ENCODE measurements around the gene SH3RF2. TPM values are rescaled to one million over a fixed set of nuclear protein-coding genes. Genes with fewer than 3 reads are reported as not detected.

SH3RF2 gene
- total and polyA plus RNA-seq, 4 donors: 1.0 to 10.5 (median 4.9) TPM

DNA sequence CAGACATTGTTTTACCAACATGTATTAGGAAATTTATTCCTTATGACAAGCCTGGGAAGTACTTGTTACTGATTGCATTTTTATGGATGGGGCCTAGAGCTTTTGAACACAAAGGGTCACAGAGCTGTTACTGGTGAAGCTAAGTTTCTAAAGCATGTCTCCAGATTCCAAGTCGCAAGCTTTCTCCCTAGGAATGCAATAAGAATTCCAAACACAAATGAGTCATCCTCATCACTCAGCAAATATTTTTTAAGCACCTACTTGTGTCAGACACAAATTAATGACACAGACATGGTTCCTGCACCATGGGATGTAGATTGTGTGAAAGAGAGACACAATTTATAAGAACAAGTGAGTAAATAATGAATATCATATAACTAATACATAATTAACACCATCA lies 11.0 kb upstream of the SH3RF2 start (continued):
- no peak for TF ChIP-seq CTCF (IDR thresholded peaks at IDR 0.05; ENCODE audit: low read depth, low read length, missing input control)

DNA sequence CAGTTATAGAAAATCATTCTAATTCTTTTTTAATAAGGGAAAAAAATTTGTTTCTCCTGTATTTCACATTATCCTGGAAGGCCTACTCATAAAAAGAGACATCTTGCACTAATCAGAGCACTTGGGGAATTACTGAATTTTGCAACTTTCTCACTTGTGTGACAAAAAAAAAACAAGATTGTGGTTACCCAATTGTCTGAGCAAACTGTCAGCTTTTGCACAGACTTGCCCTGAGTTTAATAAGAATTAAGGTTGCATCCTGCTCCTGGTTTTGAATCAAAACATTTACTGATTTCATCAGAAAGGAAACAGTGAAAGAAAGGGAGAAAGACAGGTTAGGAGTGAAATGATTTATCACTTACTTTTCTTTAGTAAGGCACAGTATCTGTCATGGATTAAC lies 10.6 kb upstream of the SH3RF2 start:
- no peaks in the 10 kb centered on the region for H3K9me3 ChIP-seq (ENCODE audit: control insufficient read depth in 4 of 4, low read length in 3 of 4)
- no peak overlapping the region for H3K4me3 ChIP-seq (ENCODE audit: low read depth in 1 of 3, low read length in 3 of 3)
- no peak for TF ChIP-seq HNF4A (conservative IDR thresholded peaks at IDR 0.05)
- no peak for TF ChIP-seq EGR1 (IDR thresholded peaks at IDR 0.05; ENCODE audit: low read depth in 2 of 2)
- no peaks in the 10 kb centered on the region for H3K4me1 ChIP-seq (ENCODE audit: control insufficient read depth in 4 of 4, insufficient read depth in 4 of 4, low read length in 3 of 4)
- H3K27me3 ChIP-seq (ENCODE audit: control insufficient read depth in 4 of 4, insufficient read depth in 4 of 4, low read length in 3 of 4): no peaks in the 10 kb centered on the region
- no peaks in the 10 kb centered on the region for H3K36me3 ChIP-seq (ENCODE audit: control insufficient read depth in 4 of 4, insufficient read depth in 3 of 4, low read depth in 1 of 4, low read length in 3 of 4)
- no peak overlapping the region for H3K27ac ChIP-seq (ENCODE audit: low read depth in 1 of 2, low read length in 2 of 2)
- H3K9ac ChIP-seq (ENCODE audit: low read depth in 1 of 2, low read length in 2 of 2): no peak overlapping the region
- DNase-seq (ENCODE audit: low spot score): no peak

GRCh38 chr5:145931718-145932117 lies 4.7 kb upstream of the SH3RF2 start:
- DNase-seq (ENCODE audit: low spot score): no peak
- Histone ChIP-seq H3K36me3 (ENCODE audit: control insufficient read depth in 4 of 4, insufficient read depth in 3 of 4, low read depth in 1 of 4, low read length in 3 of 4) (no peaks in the 10 kb centered on the region), H3K9me3 (ENCODE audit: control insufficient read depth in 4 of 4, low read length in 3 of 4) (no peaks in the 10 kb centered on the region), H3K9ac (ENCODE audit: low read depth in 1 of 2, low read length in 2 of 2) (no peak overlapping the region), H3K27ac (ENCODE audit: low read depth in 1 of 2, low read length in 2 of 2) (no peak overlapping the region), H3K4me3 (ENCODE audit: low read depth in 1 of 3, low read length in 3 of 3) (no peak overlapping the region), H3K27me3 (ENCODE audit: control insufficient read depth in 4 of 4, insufficient read depth in 4 of 4, low read length in 3 of 4) (no peaks in the 10 kb centered on the region), H3K4me1 (ENCODE audit: control insufficient read depth in 4 of 4, insufficient read depth in 4 of 4, low read length in 3 of 4) (peaks cover 0 to 9% (median 3%) of the 10 kb centered on the region in 4 donors)
- WGBS: 77% methylated on average over 2 of the region's 2 CpGs
- TF ChIP-seq HNF4G (IDR thresholded peaks at IDR 0.05): no peak
- TF ChIP-seq SP1 (IDR thresholded peaks at IDR 0.05): no peak
- TF ChIP-seq RXRA (IDR thresholded peaks at IDR 0.05): no peak
- TF ChIP-seq, protein P1, sequence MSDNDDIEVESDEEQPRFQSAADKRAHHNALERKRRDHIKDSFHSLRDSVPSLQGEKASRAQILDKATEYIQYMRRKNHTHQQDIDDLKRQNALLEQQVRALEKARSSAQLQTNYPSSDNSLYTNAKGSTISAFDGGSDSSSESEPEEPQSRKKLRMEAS (IDR thresholded peaks at IDR 0.05): no peak
- no peak for TF ChIP-seq CTCF (IDR thresholded peaks at IDR 0.05; ENCODE audit: low read depth, low read length, missing input control)
- TF ChIP-seq RAD21 (IDR thresholded peaks at IDR 0.05): no peak
- TF ChIP-seq, protein P2, sequence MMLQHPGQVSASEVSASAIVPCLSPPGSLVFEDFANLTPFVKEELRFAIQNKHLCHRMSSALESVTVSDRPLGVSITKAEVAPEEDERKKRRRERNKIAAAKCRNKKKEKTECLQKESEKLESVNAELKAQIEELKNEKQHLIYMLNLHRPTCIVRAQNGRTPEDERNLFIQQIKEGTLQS (IDR thresholded peaks at IDR 0.05): no peak
- TF ChIP-seq HNF4A (conservative IDR thresholded peaks at IDR 0.05): no peak

DNA sequence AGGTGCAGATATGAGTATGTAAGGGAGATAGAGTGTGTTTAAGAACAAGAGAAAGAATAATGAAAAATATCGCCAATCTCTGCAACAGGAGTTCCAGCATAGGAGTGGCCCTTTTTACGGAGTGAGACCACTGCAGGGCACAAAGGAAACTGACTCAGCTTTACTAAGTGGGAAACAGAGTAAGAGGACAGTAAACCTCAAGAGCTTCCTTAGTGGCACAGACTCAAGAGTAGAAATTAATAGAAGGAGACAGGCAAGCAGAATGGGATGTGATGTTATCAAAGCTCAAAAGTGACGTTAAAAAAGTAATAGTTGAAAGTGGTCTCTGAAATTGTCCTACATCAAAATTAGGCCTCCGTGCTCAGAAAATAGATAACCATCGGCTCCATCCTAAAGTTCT lies 2.1 kb upstream of the SH3RF2 start:
- TF ChIP-seq CTCF (IDR thresholded peaks at IDR 0.05; ENCODE audit: low read depth, low read length, missing input control) (no peak), REST (IDR thresholded peaks at IDR 0.05) (no peak), RAD21 (IDR thresholded peaks at IDR 0.05) (no peak), FOXA1 (IDR thresholded peaks at IDR 0.05) (no peak)
- H3K9ac ChIP-seq (ENCODE audit: low read depth in 1 of 2, low read length in 2 of 2): no peak overlapping the region
- H3K27me3 ChIP-seq (ENCODE audit: control insufficient read depth in 4 of 4, insufficient read depth in 4 of 4, low read length in 3 of 4): no peaks in the 10 kb centered on the region
- H3K4me1 ChIP-seq (ENCODE audit: control insufficient read depth in 4 of 4, insufficient read depth in 4 of 4, low read length in 3 of 4): peaks cover 0 to 33% (median 25%) of the 10 kb centered on the region in 4 donors
- no peak overlapping the region for H3K27ac ChIP-seq (ENCODE audit: low read depth in 1 of 2, low read length in 2 of 2)
- no peaks in the 10 kb centered on the region for H3K36me3 ChIP-seq (ENCODE audit: control insufficient read depth in 4 of 4, insufficient read depth in 3 of 4, low read depth in 1 of 4, low read length in 3 of 4)
- no peaks in the 10 kb centered on the region for H3K9me3 ChIP-seq (ENCODE audit: control insufficient read depth in 4 of 4, low read length in 3 of 4)
- H3K4me3 ChIP-seq (ENCODE audit: low read depth in 1 of 3, low read length in 3 of 3): no peak overlapping the region
- no peak for DNase-seq (ENCODE audit: low spot score)
- whole genome bisulfite sequencing: 87% methylated on average over 5 of the region's 5 CpGs

All from liver (tissue), 9 donors.